ENCODE data around the gene HIPK3.

The HIPK3 gene

GRCh38 chr11:33373636-33374035 is 116.5 kb downstream of the HIPK3 start:
- Histone ChIP-seq H3F3A (ENCODE audit: low read depth) (no peaks in the 10 kb centered on the region), H3K36me3 (ENCODE audit: insufficient read depth, low read length) (no peaks in the 10 kb centered on the region), H3K9me3 (ENCODE audit: insufficient read depth, low read depth, low read length) (no peaks in the 10 kb centered on the region), H3K9me2 (replicated peaks; ENCODE audit: low read depth, low read length) (no peaks in the 10 kb centered on the region), H2AFZ (ENCODE audit: low read length) (no peak overlapping the region), H3K4me2 (ENCODE audit: low read depth, low read length, poor library complexity, severe bottlenecking) (no peak overlapping the region), H3K4me1 (ENCODE audit: insufficient read depth, low read length, poor library complexity, severe bottlenecking) (no peaks in the 10 kb centered on the region), H3K9ac (ENCODE audit: low read depth, low read length, poor library complexity, severe bottlenecking) (no peak overlapping the region), H4K20me1 (ENCODE audit: insufficient read depth, low read length, poor library complexity, severe bottlenecking) (no peaks in the 10 kb centered on the region), H3K79me2 (ENCODE audit: insufficient read depth, low read length) (no peaks in the 10 kb centered on the region), H3K4me3 (ENCODE audit: low read length, poor library complexity, severe bottlenecking) (no peak overlapping the region), H3K27me3 (ENCODE audit: insufficient read depth, low read length, poor library complexity, severe bottlenecking) (no peaks in the 10 kb centered on the region)
- no peak for TF ChIP-seq EZH2phosphoT487 (IDR thresholded peaks at IDR 0.05; ENCODE audit: borderline replicate concordance)
- TF ChIP-seq CTCF (conservative IDR thresholded peaks at IDR 0.05; ENCODE audit: low read length) = no peak

- Histone ChIP-seq H3K4me1 (ENCODE audit: insufficient read depth, low read length, poor library complexity, severe bottlenecking) (no peaks in the 10 kb centered on the region), H3K9me3 (ENCODE audit: insufficient read depth, low read depth, low read length) (no peaks in the 10 kb centered on the region), H3K4me3 (ENCODE audit: low read length, poor library complexity, severe bottlenecking) (no peak overlapping the region), H2AFZ (ENCODE audit: low read length) (no peak overlapping the region), H3K27me3 (ENCODE audit: insufficient read depth, low read length, poor library complexity, severe bottlenecking) (no peaks in the 10 kb centered on the region), H3K79me2 (ENCODE audit: insufficient read depth, low read length) (no peaks in the 10 kb centered on the region), H4K20me1 (ENCODE audit: insufficient read depth, low read length, poor library complexity, severe bottlenecking) (no peaks in the 10 kb centered on the region), H3F3A (ENCODE audit: low read depth) (no peaks in the 10 kb centered on the region), H3K9ac (ENCODE audit: low read depth, low read length, poor library complexity, severe bottlenecking) (no peak overlapping the region), H3K9me2 (replicated peaks; ENCODE audit: low read depth, low read length) (no peaks in the 10 kb centered on the region), H3K4me2 (ENCODE audit: low read depth, low read length, poor library complexity, severe bottlenecking) (no peak overlapping the region), H3K36me3 (ENCODE audit: insufficient read depth, low read length) (no peaks in the 10 kb centered on the region)
- no peak for TF ChIP-seq CTCF (conservative IDR thresholded peaks at IDR 0.05; ENCODE audit: low read length)
- no peak for TF ChIP-seq EZH2phosphoT487 (IDR thresholded peaks at IDR 0.05; ENCODE audit: borderline replicate concordance)
Observed at GRCh38 chr11:33375236-33375635, 118.1 kb downstream of the HIPK3 start.

- no peaks in the 10 kb centered on the region for H3K27me3 ChIP-seq (ENCODE audit: insufficient read depth, low read length, poor library complexity, severe bottlenecking)
- TF ChIP-seq EZH2phosphoT487 (IDR thresholded peaks at IDR 0.05; ENCODE audit: borderline replicate concordance) = no peak
- TF ChIP-seq CTCF (conservative IDR thresholded peaks at IDR 0.05; ENCODE audit: low read length) = no peak
- no peak within 1 kb of the TSS for H2AFZ ChIP-seq (ENCODE audit: low read length)
- no peaks in the 10 kb centered on the region for H3K9me3 ChIP-seq (ENCODE audit: insufficient read depth, low read depth, low read length)
- H3K36me3 ChIP-seq (ENCODE audit: insufficient read depth, low read length) = no peaks in the 10 kb centered on the region
- H3K9ac ChIP-seq (ENCODE audit: low read depth, low read length, poor library complexity, severe bottlenecking) = no peak within 1 kb of the TSS
- H3K9me2 ChIP-seq (replicated peaks; ENCODE audit: low read depth, low read length) = no peaks in the 10 kb centered on the region
- no peaks in the 10 kb centered on the region for H3F3A ChIP-seq (ENCODE audit: low read depth)
- H3K4me2 ChIP-seq (ENCODE audit: low read depth, low read length, poor library complexity, severe bottlenecking) = no peak within 1 kb of the TSS
- H4K20me1 ChIP-seq (ENCODE audit: insufficient read depth, low read length, poor library complexity, severe bottlenecking) = no peaks in the 10 kb centered on the region
- no peaks in the 10 kb centered on the region for H3K79me2 ChIP-seq (ENCODE audit: insufficient read depth, low read length)
- no peak within 1 kb of the TSS for H3K4me3 ChIP-seq (ENCODE audit: low read length, poor library complexity, severe bottlenecking)
- H3K4me1 ChIP-seq (ENCODE audit: insufficient read depth, low read length, poor library complexity, severe bottlenecking) = no peaks in the 10 kb centered on the region
Observed at GRCh38 chr11:33375688-33376311, 118.6 kb downstream of the HIPK3 start, which contains the start of gene KIAA1549L. Gene KIAA1549L (plus strand): TSS chr11:33376108.

Measured in Loucy (cell line).